ENCODE data around the gene TSPAN14. TPM values are rescaled to one million over a fixed set of nuclear protein-coding genes. Genes with fewer than 3 reads are reported as not detected.

The TSPAN14 gene
- total RNA-seq, 3 donors from 2014 or later, result 52.8 to 76.8 (median 74.8) TPM

- TF ChIP-seq POLR2A (IDR thresholded peaks at IDR 0.05) (no peak), POLR2AphosphoS5 (IDR thresholded peaks at IDR 0.05) (no peak)
- TF ChIP-seq, protein P1, sequence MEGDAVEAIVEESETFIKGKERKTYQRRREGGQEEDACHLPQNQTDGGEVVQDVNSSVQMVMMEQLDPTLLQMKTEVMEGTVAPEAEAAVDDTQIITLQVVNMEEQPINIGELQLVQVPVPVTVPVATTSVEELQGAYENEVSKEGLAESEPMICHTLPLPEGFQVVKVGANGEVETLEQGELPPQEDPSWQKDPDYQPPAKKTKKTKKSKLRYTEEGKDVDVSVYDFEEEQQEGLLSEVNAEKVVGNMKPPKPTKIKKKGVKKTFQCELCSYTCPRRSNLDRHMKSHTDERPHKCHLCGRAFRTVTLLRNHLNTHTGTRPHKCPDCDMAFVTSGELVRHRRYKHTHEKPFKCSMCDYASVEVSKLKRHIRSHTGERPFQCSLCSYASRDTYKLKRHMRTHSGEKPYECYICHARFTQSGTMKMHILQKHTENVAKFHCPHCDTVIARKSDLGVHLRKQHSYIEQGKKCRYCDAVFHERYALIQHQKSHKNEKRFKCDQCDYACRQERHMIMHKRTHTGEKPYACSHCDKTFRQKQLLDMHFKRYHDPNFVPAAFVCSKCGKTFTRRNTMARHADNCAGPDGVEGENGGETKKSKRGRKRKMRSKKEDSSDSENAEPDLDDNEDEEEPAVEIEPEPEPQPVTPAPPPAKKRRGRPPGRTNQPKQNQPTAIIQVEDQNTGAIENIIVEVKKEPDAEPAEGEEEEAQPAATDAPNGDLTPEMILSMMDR (IDR thresholded peaks at IDR 0.05), result no peak
- intact Hi-C loops (cut with DNase I; ENCODE audit: low total_unique reads), result no loop called here
- DNase-seq (ENCODE audit: low spot score in 2 of 2), result no peak
- H3K36me3 ChIP-seq, result no peaks in the 10 kb centered on the region
- no peaks in the 10 kb centered on the region for H3K9me3 ChIP-seq
- peak overlapping the region; percentile 26 to 66 for H3K27ac ChIP-seq
- H3K27me3 ChIP-seq, result no peaks in the 10 kb centered on the region
- H3K4me1 ChIP-seq, result peaks cover 10 to 16% of the 10 kb centered on the region in 2 donors
- no peak overlapping the region for H3K4me3 ChIP-seq
Measured at GRCh38 chr10:80492848-80493521, 38.9 kb downstream of the TSPAN14 start.

DNA sequence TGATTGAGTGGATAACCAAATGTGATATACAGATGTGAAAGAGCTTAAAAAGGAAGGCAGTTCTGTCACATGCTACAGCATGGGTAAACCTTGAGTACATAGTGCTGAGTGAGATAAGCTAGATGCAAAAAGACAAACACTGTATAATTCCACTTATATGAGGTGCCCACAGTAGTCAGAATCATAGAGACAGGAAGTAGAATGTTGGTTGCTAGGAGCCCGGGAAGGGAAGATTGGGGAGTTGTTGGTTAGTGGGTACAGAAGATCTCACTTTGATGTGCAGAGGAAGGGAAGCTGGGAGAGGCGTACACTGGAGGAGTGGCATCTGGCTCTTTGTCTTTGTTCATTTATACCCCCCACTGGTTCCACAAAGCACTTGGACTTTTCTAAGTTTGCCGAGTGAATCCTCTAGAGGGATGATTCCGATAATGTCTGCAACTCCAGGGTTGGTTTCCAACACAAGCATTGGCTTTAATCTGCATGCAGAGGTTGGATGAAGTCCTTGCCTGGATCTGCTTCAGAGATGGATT, 39.5 kb downstream of the TSPAN14 start:
- H3K36me3 ChIP-seq, result no peaks in the 10 kb centered on the region
- intact Hi-C loops (cut with DNase I; ENCODE audit: low total_unique reads), result no loop called here
- TF ChIP-seq, protein P1 (IDR thresholded peaks at IDR 0.05), result no peak
- no peak for TF ChIP-seq POLR2AphosphoS5 (IDR thresholded peaks at IDR 0.05)
- H3K4me1 ChIP-seq, result peaks cover 9 to 17% of the 10 kb centered on the region in 2 donors
- no peaks in the 10 kb centered on the region for H3K9me3 ChIP-seq
- DNase-seq (ENCODE audit: low spot score in 2 of 2), result no peak
- no peak overlapping the region for H3K4me3 ChIP-seq
- no peaks in the 10 kb centered on the region for H3K27me3 ChIP-seq
- peak overlapping the region; percentile 26 to 66 for H3K27ac ChIP-seq

DNA sequence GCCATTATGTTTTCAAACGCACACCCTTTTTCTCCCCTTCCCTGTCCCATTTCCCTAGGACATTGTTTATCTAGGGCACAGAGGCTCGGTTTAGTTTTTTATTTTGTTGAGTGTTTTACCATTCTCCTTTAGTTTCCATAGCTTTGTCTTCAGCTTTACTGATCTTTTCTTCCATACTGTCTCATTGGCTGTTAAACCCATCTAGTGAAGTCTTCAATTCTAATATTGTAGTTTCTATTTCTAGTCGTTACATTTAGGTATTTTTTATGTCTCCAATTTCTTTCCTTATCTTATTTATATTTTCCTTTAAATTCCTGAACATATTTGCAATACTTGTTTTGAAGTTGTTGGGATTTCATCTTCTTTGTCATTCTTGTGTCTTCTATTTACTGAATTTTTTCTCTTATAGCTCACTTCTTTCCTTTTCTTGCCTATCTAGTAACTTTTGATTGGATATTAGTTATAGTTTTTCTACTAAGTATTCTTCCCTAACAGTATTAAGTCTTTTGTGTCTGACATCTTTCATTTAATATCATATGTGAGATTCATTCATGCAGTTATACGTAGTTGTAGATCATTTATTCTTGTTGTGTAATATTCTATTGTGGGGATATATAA, 42.6 kb downstream of the TSPAN14 start:
- TF ChIP-seq, protein P1 (IDR thresholded peaks at IDR 0.05), result no peak
- no peak for TF ChIP-seq POLR2AphosphoS5 (IDR thresholded peaks at IDR 0.05)
- no peak for TF ChIP-seq POLR2A (IDR thresholded peaks at IDR 0.05)
- no peak for DNase-seq (ENCODE audit: low spot score in 2 of 2)
- H3K27me3 ChIP-seq, result no peaks in the 10 kb centered on the region
- peaks cover 22 to 36% of the 10 kb centered on the region in 2 donors for H3K4me1 ChIP-seq
- H3K36me3 ChIP-seq, result no peaks in the 10 kb centered on the region
- peak overlapping the region; percentile 92 to 96 for H3K27ac ChIP-seq
- H3K4me3 ChIP-seq, result no peak overlapping the region
- intact Hi-C loops (cut with DNase I; ENCODE audit: low total_unique reads), result no loop called here
- no peaks in the 10 kb centered on the region for H3K9me3 ChIP-seq

DNA sequence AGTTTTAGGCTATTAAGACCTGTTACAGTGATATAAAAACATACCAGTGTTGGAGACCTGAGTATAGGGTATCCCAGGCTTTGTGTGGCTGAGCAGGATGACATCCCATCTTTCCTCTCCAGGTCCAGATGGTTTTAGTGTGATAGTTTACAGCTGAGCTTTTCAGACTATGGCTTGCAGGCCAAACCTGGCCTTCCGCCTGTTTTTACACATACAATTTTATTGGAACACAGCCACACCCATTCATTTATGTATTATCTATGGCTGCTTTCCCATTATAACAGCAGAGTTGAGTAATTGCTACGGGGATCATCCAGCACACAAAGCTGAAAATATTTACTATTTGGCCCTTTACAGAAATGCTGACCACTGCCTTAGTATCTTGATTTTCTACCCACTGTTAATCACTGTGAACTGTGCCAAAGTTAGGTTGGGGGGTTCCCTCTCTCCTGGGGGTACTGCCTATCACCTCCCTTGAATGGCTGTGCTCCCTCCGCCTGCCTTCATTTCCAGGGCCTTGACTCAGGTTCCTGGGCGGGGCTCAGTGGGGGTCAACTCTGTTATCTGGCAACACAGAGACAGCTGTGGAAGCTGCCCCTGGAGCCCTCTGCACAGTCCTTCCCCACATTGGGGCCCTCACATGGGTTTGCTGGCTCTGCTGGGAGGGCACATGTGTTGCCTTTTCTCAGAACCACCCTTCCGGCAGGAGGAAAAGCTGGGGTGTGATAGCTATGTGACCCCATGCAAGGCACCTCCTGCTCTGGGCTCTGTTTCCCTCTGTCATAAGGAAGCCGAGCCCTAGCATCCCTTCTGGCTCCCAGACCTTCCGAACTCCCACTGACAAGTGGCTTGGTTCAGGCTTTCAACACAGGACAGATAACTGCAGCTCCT, 43.3 kb downstream of the TSPAN14 start:
- no peaks in the 10 kb centered on the region for H3K36me3 ChIP-seq
- TF ChIP-seq POLR2A (IDR thresholded peaks at IDR 0.05) (no peak), POLR2AphosphoS5 (IDR thresholded peaks at IDR 0.05) (peak in 2 of 3 donors; percentile 20 to 50)

GRCh38 chr10:80498078-80498832, 44.1 kb downstream of the TSPAN14 start:
- no peaks in the 10 kb centered on the region for H3K27me3 ChIP-seq
- H3K36me3 ChIP-seq, result no peaks in the 10 kb centered on the region
- H3K4me3 ChIP-seq, result peak overlapping the region in 1 of 3 donors; percentile 36
- TF ChIP-seq, protein P1 (IDR thresholded peaks at IDR 0.05), result no peak
- TF ChIP-seq POLR2AphosphoS5 (IDR thresholded peaks at IDR 0.05) (no peak), POLR2A (IDR thresholded peaks at IDR 0.05) (no peak)
- H3K9me3 ChIP-seq, result no peaks in the 10 kb centered on the region
- peak overlapping the region; percentile 92 to 96 for H3K27ac ChIP-seq
- no peak for DNase-seq (ENCODE audit: low spot score in 2 of 2)
- intact Hi-C loops (cut with DNase I; ENCODE audit: low total_unique reads), result no loop called here
- H3K4me1 ChIP-seq, result peaks cover 22 to 42% of the 10 kb centered on the region in 2 donors

More for the DNA sequence above, 43.3 kb downstream of the TSPAN14 start:
- Histone ChIP-seq H3K27me3 (no peaks in the 10 kb centered on the region), H3K9me3 (no peaks in the 10 kb centered on the region), H3K4me1 (peaks cover 22 to 42% of the 10 kb centered on the region in 2 donors), H3K27ac (peak overlapping the region; percentile 92 to 96), H3K4me3 (no peak overlapping the region)
- no peak for DNase-seq (ENCODE audit: low spot score in 2 of 2)
- intact Hi-C loops (cut with DNase I; ENCODE audit: low total_unique reads), result no loop called here
